ENCODE measurements around the gene RHBDF1.
"Not testable (repeated sequence)": the region's sequence is repeated elsewhere in the genome, so short reads cannot be mapped to it uniquely, and the experiment has no call there.

RHBDF1 gene

DNA sequence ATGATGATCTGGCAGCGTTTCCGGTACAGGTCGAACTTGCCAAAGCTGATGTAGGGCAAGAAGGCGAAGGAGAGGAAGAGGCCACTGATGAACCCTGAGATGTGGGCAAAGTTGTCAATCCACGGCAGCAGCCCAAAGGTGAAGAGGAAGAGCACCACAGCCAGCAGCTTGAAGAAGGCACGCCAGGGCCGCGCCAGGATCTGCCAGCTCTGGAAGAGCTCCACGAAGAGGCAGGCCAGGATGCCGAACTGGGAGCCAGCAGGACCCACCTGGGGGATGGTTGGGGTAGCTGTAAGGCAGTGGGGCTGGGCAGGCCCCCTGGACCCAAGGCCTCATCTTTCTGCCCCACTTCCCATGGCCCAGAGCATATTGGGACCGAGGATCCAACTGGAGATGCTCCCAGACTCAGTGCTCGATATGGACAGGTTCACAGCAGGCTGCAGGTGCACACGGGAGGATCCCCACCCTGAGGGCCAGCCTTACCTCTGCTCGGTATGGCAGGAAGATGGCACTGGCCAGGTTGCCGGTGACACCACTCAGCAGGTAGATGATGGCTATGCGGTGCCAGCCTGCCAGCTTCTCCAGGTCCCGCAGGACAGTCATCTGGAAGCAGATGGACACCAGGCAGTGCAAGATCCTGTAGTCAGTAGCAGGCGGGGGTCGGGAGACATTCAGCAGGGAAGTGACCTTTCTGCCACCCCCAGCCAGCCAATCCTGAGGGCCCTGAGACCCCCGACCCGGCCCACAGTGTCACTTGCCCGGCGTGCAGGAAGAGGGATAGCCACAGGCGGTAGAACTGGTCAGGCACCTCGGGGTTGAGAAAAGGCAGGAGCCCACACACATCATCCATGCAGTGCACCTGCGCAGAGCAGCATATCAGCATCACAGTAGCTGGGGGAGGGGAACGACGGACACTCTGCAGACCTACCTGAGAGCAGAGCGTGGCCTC is 13.7 kb downstream of the RHBDF1 start:
- no peak for DNase-seq

DNA sequence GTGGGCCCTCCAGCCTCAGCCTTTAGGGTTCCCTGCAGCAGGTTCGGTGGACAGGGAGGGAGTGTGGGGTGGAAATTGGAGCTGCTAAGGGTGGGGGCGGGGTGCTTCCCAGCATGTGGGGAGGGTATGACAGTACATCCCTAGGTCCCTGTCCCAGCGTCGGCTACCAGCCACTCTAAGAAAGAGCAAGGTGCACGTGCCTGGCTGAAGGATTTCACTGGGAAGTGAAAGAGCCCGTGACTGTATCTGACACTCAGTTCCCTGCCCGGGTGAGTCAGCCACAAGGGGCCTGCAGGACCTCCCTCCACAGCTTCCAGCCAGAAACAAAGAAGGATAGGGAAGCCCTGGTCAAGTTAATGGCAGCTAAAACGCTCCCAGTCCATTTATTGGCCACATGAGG is 14.7 kb downstream of the RHBDF1 start:
- no peak for DNase-seq

DNA sequence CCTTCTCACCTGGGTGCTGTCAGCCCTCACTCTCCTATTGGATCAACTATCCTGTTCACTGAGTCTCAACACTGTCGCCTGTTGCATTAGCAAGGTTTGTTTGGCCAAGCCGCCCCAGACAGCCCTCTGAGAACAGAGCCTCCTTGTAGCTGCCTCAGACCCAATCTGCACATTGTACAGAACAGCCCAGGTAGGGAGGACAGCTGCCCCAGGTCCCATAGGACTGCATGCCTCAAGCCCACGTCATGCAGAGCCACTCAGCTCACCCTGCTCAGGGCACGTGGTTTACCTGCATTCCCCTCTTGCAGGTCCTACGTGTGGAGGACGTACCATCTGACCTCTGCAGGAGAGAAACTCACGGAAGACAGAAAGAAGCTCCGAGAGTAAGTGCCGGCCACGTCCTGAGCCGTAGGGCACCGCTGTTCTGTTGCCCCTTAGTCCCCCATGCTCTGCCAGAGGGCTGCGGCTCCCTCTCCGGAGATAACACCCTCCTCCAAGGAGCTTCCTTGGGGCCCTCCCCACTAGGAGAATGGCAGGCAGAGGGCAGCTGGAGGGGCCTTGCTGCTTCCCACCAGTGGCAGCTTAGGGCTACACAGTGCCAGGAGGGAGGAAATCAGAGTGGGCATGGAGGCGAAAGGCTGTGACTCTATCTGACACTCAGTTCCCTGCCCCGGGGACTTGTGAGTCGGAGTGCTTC is 16.1 kb downstream of the RHBDF1 start:
- DNase-seq, result no peak

DNA sequence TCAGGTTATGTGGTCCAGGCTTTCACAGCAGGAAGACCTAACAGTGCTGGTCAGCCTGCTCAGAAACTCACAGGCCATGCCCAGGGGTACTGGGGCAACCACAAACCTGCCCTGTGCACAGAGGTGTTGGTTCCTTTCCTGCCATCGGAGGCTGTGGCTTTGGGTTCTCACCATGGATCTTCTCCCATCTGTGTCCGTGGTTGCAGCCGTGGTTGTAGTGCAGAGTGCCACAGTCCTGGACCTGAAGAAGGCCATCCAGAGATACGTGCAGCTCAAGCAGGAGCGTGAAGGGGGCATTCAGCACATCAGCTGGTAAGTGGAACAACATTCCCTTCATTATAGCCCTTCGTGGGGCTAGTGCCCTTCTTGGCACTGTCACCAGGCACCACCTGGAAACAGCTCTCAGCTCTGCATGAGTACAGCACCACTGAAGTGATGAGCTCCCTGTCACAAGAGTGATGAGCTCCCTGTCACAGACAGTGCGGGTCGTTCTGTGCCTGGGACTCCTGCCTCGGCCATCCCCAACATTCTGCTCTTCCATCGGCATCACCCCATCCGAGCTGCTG is 16.8 kb downstream of the RHBDF1 start:
- no peak for DNase-seq

DNA sequence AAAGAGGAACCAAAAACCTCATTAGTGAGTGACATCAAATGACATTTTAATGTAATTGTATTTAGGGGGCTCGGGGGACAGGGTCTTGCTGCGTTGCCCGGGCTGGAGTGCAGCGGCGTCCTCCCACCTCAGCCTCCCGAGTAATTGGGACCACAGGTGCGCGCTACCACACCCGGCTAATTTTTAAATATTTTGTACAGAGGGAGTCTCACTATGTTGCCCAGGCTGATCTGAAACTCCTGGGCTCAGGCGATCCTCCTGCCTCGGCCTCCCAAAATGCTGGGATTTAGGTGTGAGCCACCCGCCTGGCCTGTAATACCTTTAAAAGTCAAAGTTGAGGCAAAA is 18.2 kb downstream of the RHBDF1 start:
- no peak for DNase-seq

DNA sequence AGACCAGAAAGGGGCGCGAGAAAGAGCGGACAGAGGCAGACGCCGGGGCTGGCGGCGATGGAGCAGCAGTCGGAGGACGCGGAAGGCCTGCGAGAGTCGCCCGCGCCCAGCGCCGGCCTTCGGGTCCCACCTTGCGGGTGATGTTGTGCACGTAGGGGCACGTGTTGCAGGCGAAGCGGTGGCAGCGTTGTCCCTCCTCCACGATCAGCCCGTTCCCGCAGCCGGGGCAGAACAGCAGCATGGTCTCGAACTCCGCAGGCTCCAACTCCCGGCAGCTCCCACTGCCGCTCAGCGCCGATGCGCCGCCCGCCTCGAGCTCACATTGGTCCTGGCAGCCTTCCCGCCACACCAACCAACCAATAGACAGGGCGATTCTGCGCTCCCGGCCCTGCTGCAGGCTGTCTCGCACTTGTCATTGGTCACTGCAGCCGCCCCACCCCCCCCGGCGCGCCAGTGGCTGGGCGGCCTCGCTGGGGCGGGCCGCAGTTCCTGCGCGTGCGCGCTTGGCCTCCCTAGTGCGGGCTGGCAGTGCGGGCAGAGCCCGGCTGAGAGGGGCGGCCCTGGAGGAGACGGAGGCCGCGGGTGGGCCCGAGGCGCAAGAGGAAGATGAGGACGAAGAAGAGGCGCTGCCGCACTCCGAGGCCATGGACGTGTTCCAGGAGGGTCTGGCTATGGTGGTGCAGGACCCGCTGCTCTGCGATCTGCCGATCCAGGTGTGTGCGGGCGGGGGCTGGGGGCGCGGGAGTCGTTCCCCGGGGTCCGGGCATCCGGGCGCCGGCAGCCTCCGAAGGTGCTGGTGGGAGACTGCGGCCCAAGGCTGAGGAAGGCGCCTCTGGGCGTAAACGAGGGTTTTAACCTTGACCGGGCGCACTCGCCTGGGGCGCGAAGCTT is 18.8 kb downstream of the RHBDF1 start, which contains the start of the genes POLR3K and SNRNP25:
POLR3K (minus strand) TSS at position 263 of the 891 bp plus-strand sequence; CDS start at position 241, 22 bp downstream.
SNRNP25 (plus strand) TSS at position 483 of the 891 bp plus-strand sequence; CDS start at position 672, 189 bp downstream.
- peak; percentile 98 for DNase-seq

DNA sequence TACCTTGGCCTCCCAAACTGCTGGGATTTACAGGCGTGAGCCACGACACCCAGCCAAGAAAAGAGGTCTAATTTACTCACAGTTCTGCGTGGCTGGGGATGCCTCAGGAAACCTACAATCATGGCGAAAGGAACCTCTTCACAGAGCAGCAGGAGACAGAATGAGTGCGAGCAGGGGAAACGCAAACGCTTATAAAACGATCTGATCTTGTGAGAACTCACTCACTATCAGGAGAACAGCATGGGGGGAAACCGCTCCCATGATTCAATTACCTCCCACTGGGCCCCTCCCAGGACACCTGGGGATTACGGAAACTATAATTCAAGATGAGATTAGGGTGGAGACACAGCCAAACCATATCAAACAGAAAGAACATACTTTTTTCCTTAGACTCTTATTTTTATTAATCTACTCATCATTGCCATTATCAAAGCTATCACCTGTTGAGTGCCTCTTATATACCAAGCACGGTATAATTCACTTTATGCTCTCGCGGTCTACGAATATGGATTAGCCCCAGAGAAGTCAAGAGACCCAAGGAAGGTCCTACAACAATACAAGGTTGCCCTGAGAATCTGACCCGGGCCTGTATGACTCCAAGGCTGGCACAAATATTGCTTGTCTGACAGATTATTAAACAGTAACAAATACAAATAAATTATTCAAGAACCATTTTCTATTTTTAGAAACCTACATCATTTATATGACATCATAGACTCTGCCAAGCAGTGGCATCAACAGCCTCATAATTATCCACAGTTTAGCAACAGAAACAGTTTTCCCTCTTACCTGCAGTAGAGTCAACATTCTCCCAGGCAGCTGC is 21.5 kb downstream of the RHBDF1 start:
- DNase-seq, result no peak

DNA sequence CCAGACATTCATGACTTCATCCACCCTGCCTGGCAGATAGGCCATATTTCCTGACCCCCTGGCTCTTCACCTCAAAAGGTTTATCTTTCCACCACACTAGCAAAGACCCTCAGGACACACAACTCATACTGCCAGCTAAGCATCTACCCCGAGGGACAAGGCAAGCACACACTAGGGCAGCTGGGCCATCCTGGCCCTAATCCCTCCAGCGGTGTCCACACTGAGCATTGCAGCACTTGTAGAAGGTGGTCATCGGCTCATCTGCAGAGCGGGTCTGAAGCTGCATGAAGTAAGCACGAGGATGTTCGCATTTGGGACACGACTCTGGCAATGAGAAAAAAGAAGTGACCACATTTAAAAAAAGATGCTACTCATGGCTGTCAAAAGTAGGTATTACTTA is 25.2 kb downstream of the RHBDF1 start:
- no peak for DNase-seq

DNA sequence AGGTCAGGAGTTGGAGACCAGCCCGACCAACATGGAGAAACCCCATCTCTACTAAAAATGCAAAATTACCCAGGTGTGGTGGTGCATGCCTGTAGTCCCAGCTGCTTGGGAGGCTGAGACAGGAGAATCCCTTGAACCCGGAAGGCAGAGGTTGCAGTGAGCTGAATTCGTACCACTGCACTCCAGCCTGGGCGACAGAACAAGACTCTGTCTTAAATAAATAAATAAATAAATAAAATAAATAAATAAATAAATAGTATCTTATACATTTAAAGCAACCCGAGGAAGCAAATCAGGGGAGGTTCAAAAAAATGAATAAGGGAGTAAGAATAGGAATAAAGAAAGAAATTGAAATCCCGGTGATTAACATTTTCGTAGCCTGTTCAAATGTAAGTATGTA is 25.9 kb downstream of the RHBDF1 start:
- not testable (repeated sequence) for DNase-seq

DNA sequence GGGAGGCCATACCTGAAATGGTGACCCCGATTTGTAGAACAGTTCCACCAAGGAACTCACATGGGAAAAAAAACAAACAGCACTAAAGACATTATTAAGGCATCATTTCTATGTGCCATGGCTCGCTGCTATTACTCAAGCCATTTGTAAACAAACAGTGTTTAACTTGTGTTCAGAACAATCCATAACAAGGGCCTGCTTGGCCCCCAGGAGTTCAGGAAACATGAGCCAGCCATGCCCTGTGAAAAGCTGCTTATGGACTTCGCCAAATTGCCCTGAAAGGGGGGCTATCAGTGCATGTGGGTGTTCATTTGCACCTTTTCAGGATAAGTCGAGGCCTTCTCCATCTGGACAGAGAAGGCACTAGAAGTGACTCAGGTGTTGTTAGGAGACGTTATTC is 27.0 kb downstream of the RHBDF1 start:
- DNase-seq, result no peak

DNA sequence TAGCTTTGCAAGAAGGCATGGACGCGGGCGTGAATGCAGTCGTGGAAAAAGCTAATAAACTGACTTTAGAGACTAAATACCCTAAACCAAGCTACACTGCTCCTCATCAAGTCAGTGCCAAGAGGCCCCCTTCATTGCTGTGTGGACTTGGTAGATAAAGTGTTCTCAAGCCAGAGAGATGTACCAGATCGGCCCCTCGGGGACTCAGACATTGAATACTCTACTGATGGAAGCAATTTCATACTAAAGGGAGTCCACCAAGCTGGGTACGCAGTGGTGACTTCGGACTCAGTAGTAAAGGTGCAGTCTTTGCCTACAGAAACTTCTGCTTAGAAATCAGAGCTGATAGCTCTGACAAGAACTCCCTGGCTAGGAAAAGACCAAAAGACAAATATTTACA is 27.8 kb downstream of the RHBDF1 start:
- no peak for DNase-seq

DNA sequence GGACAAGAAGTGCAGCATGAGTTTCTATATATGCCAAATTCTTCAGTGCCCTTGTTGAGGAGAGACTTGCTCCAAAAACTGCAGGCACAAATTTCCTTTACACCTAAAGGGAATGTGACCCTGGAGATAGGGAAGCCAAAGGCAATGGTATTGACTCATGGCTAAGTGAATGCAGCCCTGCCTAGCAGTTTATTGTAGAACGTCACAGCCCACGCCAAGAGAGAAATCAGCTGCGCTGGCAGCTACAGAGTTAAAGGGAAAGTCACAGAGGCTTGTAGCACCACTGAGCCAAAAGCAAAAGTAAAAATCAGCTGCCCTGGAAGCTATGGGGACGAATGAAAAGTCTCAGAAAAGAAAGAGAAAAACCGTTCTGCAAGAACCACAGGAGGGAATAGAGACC is 29.1 kb downstream of the RHBDF1 start:
- DNase-seq, result no peak

DNA sequence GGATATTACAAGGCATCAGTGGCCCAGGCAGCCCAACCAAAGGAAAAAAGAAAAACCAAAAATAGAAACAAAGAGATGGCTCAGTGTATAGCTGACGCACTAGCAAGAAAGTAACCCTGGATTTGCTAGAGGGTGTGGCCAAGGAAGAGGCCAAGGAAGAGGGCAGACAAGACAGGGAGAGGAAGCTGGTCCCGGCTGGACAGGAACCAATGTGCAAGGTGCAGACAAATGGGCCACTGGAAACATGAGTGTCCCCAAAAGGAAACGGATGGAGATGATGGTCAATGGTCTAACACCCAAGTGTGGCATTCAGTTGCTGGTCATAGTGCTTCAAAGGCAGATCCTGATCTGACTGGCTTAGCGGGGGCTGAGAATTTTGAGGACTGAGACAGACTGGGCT is 29.7 kb downstream of the RHBDF1 start:
- no peak for DNase-seq

DNA sequence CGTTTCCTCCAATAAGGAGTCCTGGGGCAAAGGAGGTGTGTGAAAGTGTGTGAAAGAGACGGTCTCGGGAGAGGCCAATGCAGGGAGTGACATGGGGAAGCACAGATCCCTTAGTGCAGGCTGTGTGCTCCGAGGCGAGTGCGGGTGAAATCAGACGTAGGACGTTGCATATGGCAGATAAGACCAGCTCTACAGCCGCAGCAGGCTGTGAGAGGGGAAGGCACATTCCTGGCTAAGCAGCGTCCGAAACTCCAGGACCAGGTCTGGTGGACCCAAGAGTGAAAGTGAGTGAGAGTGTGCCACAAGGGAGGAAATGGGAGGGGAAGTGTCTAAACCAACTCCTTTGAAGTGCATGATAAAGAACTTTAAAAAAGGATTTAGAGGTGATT is 30.4 kb downstream of the RHBDF1 start:
- no peak for DNase-seq

DNA sequence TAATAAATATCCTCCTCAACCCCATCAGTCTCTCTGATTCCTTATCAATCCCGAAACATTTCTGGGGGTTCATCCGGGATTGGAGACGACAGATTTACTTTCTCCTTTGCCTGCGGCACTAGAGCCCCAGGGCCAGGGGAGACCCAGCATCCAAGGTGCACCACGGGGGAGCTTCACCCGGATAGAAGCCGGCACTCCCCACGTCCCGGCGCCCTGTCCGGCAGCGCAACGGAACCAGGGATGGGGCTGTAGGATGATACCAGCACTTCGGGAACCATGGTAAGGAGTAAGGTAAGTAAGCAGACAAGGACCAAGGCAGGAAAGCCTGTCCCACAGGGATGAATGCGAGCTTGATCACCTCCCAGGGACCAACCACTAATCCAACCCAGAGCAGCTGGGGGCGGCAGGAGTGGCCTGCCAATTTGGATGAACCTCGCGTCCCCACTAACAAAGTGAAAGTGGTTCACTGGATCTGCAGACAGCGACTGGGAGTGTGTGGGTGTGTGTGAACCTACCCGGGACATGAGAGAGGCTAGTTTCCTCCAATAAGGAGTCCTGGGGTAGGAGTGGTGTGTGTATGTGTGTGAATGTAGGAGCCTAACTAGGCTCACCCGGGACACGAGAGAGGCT is 30.9 kb downstream of the RHBDF1 start:
- no peak for DNase-seq

DNA sequence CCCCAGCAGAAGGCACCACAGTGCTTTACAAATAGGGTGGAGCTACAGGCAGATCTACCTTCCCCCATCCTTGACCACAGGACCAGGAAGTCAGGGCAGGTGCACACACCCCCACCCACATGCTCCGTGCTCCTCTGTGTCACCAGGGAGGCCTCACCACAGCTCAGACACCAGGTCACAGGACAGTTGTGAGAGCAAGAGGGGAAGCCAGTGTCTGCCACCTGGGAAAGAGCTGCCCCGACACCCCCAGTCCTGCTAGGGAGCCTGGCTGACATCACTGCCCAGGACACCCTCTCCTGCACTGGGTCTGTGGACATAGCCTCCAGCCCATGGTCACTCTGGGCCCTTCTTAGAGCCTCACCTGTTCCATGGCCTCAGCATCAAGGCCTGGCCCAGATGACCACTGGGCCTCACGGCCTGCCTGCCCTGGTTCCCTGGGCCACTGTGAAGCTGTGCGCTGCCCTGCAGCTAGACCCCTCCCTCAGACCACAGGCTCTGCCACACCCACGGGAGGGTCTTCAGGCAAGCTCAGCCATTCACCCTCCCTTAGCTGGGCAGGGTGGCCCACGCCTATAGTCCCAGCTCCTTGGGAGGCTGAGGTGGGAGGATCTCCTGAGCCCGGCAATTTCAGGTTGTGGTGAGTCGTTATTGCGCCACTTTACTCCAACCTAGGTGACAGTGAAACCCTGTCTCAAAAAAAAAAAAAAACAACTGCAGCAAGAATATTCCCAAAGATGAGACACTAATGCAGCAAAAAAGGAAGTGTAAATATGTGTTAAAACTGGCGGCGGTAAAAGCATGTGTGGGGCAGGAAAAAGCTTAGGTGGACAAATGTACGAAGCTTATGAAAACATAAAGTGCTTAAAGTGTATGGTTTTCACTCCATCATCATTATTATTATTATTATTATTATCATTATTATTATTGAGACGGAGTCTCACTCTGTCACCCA is 33.2 kb downstream of the RHBDF1 start:
- DNase-seq, result peak; percentile 32

DNA sequence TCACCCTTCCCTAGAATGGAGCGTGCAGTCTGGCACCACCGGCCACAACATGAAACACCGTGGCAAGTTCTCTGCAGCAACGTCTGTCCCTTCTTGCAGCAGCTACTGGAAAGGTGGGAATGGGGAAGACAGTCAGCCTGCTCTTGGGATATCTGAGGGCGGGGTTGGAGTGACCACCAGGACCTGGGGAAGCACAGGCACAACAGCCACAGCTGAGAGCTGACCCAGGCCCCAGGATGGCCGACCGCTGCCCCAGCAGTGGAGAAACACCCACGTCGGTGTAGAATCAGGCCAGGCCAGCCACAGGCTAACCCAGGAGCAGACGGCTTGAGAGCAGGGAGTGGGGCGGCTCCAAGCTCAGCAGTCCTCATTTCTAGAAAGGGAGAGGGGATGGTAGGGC is 34.2 kb downstream of the RHBDF1 start:
- DNase-seq, result not testable (repeated sequence)

DNA sequence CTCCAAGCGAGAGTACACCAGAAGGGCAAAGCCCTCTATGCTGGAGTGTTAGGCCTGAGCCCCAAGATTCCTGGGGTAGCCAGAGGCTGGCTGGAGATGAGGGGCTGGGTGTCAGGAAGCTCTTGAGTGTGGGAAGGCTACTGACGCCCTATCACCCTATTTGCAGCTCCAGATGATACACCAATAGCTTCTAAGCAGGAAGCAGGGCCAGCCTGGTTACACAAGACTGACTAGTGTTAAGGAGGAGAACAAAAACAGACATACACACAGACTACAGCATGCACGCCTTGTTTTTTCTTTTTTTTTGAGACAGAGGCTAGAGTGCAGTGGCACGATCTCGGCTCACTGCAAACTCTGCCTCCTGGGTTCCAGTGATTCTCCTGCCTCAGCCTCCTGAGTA is 34.9 kb downstream of the RHBDF1 start:
- DNase-seq, result no peak

DNA sequence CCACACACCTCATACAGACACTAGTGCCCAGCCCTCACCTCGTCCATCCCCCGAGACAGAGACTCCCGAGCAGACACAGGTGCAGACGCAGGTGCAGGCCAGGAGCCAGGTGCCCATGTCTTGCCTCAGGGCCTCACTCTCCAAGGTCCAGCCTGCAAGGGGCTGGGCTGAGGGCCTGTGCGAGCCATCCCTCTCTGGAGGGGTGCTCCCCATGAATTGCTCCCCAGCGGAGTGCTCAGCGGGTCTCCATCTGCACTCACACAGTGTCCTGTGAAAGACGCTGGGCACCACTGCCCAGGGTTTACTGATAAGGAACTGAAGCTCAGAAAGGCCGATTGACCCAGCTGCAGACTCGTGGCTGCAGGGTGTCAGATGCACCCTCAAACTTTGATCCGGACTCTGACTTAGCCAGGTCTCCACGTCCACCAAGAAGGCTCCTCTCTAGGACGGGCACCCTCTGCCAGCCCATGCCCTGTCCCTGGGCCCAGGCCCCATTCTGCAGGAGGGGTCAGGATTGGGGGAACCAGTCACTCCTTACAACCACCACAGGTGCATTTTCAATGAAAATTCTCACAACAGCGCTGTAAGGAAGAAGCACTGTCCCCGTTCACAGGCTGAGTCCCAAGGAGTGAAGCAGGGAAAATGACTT is 36.0 kb downstream of the RHBDF1 start:
- no peak for DNase-seq

Measured in activated CD4-positive, alpha-beta T cell treated with anti-CD3 and anti-CD28 coated beads, Interleukin-2, amount 50 U/mL, for 1 hour (primary cell).